Loucy (cell line): ENCODE measurements around the gene IRF7.

Source experiments
- EZH2phosphoT487 ChIP-seq: fragments of 200-600 bp; IDR thresholded peaks from 2 replicates; pipeline ENCODE4 v1.6.1; 2018; ENCODE audit warnings: antibody characterized with exemption, mild to moderate bottlenecking, moderate library complexity, borderline replicate concordance
- TF ChIP-seq, protein P1 (sequence below): fragments of 200-600 bp; sonication (generic); conservative IDR thresholded peaks from 2 replicates; pipeline ENCODE4 v1.5.1; 2014; ENCODE audit warnings: mild to moderate bottlenecking, antibody characterized with exemption, low read length

DNA sequence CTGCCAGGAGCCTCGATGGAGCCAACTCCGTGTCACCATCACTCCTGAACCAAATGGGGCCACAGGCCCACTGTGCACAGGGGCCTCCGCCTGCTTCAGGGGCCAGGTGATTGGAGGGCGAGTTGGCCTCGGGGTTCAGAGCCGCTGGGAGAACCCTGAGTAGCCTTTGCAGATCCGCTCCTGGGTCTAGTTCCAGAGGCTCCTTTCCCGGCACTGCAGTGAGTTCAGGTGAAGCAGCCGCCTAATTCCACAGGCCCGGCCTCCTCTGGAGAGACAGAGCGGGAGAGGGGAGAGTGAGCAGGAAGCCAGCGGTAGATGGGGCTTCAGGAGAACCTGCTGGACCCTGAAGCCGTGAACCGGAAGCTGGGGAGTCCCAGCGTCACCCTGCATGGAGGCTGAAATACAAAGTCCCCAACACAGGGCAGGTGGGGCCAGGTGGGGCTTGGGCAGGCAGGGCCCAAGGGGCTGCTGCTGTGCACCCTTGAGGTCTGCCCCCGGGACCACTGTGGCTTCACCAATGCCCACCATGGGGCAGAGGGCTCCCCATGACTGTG, 43.9 kb upstream of the IRF7 start:
- TF ChIP-seq, protein P1, sequence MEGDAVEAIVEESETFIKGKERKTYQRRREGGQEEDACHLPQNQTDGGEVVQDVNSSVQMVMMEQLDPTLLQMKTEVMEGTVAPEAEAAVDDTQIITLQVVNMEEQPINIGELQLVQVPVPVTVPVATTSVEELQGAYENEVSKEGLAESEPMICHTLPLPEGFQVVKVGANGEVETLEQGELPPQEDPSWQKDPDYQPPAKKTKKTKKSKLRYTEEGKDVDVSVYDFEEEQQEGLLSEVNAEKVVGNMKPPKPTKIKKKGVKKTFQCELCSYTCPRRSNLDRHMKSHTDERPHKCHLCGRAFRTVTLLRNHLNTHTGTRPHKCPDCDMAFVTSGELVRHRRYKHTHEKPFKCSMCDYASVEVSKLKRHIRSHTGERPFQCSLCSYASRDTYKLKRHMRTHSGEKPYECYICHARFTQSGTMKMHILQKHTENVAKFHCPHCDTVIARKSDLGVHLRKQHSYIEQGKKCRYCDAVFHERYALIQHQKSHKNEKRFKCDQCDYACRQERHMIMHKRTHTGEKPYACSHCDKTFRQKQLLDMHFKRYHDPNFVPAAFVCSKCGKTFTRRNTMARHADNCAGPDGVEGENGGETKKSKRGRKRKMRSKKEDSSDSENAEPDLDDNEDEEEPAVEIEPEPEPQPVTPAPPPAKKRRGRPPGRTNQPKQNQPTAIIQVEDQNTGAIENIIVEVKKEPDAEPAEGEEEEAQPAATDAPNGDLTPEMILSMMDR = no peak
- no peak for TF ChIP-seq EZH2phosphoT487
